Adipose tissue (tissue), 3 donors: ENCODE data around the gene FIGNL2. TPM values are rescaled to one million over a fixed set of nuclear protein-coding genes. Genes with fewer than 3 reads are reported as not detected.

ENCODE experiments used
- H3K27ac ChIP-seq: one replicate; pipeline ENCODE4 v1.5.1; 2013; ENCODE audit warnings: low read depth, low read length
- WGBS, 3 donors: extraction: QIAGEN DNeasy Blood & Tissue Kit; methylation state at CpG; one replicate each; pipeline ENCODE4 v1.1.7; 2013; 5-methylcytosine and 5-hydroxymethylcytosine counted together
- polyA plus RNA-seq, 3 donors: library from polyadenylated mRNA; stranded (reverse); fragments of 200-250 nt; gene quantifications; one replicate each; pipeline ENCODE4 v1.2.3, GENCODE V29; 2013
- donor health status: healthy with polysubstance abuse.
- donor health status: Bipolar disorder and iron deficiency.
- donor health status: healthy.

The FIGNL2 gene
- polyA plus RNA-seq, 3 donors = 0.12 to 0.30 (median 0.22) TPM

DNA sequence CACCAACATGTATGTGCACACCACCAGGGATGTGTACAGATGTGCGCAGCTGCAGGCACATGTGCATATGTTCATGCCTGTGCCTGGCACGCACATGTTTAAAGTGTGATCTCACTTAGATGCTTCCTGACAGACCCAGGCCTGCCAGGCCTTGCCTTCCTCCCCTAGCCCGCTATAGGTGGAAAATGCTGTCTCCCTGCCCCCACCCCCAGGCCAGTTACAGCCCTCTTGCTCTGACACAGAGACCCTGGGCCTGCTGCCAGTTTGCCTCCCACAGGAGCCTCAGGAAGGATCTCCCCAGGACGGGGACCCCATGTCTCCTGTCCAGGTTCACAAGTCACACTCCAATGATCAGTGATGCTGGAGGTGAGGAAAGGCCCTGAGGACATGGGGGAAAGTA, 21.6 kb downstream of the FIGNL2 start:
- no peak overlapping the region for H3K27ac ChIP-seq
- WGBS, 3 donors = 73 to 81% (median 75%) methylated on average over 4 of the region's 4 CpGs

DNA sequence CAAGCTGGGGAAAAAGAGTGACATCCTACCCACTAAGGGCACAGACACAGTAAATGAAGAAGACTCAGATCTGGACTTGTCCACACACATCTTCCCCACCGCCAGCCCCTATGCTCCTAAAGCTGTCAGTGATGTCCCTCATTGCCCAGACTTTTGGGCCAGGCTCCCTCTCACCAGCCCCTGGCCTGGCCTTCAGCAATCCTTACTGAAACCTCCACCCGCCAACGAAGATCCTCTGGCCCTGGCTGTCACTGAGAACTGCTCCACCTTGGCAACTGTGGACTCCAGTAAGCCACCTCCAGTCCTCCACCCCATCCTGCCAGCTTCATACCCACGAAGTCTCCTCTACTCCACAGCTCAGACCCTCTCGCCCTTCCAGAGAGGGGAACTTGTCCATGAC, 23.3 kb downstream of the FIGNL2 start:
- 80 to 91% (median 84%) methylated on average over 5 of the region's 5 CpGs for WGBS, 3 donors
- H3K27ac ChIP-seq = no peak overlapping the region

DNA sequence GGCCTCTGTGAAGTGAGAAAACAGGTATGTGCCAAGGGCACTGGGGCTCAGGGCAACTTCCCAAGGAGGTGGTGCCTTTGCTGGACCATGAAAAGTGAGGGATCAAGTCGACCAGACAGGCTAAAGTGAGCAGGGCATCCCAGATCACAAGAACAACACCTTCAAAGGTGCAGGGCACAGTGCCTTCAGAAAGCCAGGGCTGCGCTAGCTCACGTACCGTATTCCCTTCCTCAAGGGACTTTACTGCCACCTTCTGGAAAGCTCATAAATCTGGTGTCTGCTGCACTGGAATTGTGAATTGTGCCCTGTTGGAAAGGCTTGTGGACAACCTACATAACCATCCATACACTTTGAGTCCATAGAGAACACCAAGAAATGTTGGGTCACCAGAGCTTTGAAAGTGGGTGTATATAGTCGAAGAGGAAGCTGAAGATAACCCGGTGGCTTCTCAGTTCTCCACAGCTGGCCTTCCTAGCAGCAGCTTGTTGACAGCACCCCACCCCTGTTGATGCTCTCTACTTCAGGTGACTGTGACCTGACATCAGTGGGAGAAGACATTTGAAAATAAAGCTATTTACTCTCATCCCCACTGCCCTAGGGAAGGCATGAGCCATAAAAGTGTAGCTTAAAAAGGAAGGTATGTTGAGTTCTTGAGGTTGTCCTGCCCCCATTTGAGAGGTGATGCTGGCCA, 24.5 kb downstream of the FIGNL2 start:
- no peak overlapping the region for H3K27ac ChIP-seq
- WGBS, 3 donors = 15 to 30% (median 27%) methylated on average over 6 of the region's 6 CpGs

DNA sequence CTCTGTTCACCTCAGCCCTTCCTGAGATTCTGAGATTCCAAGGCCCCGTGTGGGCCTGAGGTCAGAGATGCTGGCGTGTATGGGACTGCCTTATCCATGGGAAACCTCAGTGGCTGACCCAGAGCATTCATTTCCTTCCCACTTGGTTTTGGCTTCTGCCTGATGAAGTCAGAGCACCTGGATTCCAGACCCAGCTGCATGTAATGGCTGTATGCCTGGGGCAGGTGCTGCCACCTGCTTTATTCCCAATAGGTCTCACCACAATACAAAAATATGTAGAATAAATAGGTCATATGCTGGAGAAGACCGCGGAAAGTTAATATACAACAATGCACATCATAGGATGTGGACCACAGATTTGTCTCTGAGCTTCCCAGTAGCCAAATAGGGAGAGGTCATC, 25.6 kb downstream of the FIGNL2 start:
- H3K27ac ChIP-seq = no peak overlapping the region
- WGBS, 3 donors = 47 to 97% (median 87%) methylated on average over 4 of the region's 4 CpGs

DNA sequence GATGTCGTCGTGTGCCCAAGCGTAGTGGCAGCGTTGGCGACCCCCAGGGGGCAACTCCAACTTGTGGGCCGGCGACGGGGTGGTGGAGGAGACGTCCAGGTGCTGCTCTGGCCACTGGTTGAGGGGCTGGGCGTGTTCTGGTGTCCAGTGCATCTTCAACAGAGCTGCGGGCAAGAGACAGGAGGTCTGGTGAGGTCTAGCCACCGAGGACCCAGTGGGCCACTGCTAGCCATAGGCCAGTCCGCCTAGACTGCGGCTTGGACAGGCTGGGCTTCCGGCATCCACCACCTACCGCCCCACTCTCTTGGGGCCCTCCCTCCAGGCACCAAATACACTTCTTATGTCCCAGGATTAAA, 26.3 kb downstream of the FIGNL2 start:
- H3K27ac ChIP-seq = no peak overlapping the region
- 93 to 94% (median 93%) methylated on average over 16 of the region's 16 CpGs for WGBS, 3 donors

DNA sequence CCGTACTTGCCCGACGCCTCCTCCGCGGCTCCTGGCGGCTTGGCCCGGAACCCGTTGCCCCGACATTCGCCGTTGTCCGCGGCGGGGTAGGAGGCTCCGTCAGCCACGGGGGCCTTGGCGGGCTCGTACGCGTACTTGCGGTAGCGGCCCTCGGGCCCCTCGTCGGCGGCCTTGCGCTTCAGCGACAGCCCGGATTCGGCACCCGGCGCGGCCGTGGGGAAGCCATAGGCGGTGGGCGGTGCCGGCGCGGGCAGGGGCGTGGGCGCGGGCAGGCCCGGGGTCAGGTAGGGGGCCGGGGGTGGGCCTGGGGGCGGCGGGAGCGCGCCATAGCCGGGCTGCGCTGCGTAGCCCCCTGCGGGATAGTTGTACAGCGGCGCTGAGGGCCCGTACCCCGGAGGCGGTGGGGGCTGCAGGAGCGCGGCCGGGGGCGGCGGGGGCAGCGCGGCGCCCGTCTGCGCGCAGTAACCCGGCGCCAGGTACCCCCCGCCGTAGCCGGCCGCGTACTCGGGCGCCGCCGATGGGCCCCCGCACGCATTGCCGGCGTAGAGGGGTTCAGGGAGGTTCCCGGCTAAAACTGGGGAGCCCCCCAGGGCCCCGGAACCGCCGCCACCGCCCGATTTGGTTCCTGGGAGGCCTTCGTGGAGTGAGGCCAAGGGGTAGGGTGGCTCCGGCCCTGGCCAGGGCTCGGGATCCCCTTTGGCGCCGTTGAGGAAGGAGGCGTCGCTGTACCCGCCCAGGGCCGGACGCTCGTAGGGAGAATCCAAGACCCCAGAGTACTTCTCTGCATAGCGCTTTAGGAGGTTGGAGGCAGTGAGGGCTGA, 26.9 kb downstream of the FIGNL2 start:
- H3K27ac ChIP-seq = no peak overlapping the region
- 45 to 61% (median 54%) methylated on average over 43 to 101 of the region's 101 CpGs for WGBS, 3 donors

DNA sequence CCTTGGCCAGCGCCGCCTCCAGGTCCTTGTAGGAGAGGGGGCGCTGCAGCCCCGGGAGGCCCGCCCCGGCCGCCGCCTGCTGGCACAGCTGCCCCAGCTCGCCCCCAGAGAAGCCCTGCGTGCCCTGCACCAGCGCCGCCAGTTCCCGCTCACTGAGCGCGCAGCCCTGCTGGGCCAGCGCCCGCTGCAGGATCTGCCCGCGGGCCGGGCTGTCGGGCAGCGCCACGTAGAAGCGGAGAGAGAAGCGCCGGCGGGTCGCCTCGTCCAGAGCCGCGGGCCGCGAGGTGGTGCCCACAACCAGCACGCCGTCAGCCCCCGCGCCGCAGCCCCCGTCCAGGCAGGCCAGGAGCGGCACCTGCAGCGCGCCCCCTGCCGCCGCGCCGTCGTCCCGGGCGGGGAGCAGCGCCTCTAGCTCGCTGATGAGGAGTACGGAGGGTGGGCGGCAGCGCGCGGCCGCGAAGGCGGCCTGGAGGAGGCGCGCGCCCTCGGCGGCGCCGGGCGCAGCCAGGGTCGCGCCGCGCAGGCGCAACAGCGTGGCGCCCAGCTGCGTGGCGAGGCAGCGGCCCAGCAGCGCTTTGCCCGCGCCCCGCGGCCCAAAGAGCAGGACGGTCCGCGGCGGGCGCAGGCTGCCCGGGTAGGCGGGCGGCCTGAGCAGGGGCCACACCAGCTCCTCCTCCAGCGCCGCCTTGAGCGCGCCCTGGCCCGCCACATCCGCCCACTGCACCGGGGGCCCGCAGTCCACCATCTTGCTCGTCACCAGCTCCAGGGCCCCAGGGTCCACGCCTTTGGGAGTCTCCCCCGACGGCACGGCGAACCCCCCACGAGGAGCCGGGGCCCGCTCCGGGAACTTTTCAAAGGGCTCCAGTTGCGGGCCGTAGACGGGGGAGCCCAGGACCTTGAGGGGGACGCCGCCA, 27.7 kb downstream of the FIGNL2 start:
- no peak overlapping the region for H3K27ac ChIP-seq
- WGBS, 3 donors = 19 to 53% (median 24%) methylated on average over 83 to 113 of the region's 113 CpGs

DNA sequence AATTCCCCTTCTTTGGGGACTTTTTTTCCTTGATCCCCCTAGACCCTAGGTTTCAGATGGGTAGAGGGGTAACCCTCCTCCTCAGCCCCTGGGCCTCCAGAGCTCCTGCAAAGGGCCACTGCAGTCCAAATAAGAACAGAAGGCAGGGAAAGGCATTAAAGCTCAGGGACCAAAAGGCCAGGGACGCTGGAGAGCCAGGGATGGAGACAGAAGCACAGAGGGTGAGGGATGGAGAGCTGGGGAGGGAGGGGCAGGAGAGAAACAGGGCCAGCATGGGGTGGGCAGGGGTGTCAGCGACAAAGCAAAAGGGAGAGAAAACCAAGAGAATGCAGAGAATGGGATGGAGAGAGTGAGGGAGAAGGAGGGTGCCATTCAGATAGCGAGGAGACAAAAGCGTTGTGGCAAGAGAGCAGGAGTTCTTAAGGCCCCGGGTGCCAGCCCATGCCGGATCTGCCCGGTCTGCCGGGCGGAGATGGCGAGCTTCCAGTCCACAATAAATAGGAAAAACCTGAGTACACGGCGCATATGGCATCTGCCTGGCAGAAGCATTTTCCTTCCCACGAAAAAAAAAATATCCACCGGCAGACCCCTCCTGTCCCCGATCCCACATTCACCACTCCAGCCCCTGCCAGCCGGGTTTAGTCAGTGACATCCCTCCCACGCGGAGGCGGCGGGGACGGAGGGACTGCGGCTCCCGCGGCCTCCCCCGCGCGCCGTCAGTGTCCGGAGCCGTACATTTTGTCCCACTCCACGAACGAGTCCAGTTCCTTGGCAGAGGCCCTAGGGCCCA, 28.6 kb downstream of the FIGNL2 start:
- 37 to 49% (median 48%) methylated on average over 30 to 32 of the region's 32 CpGs for WGBS, 3 donors
- H3K27ac ChIP-seq = no peak overlapping the region

DNA sequence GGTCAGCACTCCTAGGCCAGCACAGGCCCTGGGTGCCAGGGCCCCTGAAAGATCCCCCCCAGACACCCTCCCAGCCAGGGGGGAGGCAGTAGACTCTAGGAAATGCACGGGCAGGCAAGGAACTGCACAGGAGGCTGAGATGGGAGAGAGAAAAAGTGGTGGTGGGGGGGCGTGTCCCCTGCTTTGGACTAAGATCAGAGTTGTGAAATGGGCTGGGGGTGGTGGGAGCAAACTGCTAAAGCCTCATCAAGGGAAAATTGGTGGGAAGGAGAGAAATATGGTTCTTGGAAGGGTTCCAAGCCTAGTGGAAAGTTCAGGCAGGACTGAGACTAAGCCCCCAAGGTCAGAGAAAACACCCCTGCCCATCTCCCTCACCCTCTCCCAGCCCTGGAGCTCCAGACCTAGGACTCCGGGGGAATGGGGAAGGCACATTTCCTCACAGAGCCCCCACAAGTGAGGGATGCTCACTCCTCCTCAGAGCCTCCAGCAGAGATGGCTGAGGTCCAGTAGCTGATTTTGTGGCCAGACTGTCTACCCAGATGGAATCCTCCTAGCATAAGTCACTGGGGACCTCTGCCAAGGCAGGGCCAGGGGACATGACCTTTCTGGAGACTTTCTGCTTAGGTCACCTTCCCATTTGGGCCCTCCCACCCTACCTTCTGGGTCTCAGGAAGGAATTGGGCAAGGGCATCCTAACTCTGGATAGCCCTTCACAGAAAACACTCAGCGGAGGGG, 29.8 kb downstream of the FIGNL2 start:
- no peak overlapping the region for H3K27ac ChIP-seq
- 65 to 72% (median 67%) methylated on average over 4 of the region's 4 CpGs for WGBS, 3 donors

DNA sequence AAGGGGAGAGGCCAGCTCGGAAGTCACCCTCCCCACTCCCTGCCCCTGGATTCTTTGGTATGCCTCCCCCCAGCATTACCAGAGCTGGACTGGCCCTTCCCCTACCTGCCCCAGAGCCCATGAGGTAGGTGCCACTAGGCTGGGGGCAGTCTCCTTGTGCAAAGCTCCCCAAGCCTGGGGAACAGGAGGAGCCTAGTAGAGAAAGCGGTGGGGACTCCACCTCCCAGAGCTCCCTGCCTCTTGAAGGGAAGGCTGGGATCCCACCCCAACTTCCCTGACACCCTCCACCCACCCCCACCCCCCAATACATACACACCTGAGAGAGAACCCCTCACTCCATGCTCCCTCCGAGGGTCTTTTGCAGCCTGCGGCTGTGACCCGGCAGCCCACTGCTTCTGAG, 30.4 kb downstream of the FIGNL2 start:
- 79 to 93% (median 88%) methylated on average over 4 to 5 of the region's 5 CpGs for WGBS, 3 donors
- no peak overlapping the region for H3K27ac ChIP-seq

DNA sequence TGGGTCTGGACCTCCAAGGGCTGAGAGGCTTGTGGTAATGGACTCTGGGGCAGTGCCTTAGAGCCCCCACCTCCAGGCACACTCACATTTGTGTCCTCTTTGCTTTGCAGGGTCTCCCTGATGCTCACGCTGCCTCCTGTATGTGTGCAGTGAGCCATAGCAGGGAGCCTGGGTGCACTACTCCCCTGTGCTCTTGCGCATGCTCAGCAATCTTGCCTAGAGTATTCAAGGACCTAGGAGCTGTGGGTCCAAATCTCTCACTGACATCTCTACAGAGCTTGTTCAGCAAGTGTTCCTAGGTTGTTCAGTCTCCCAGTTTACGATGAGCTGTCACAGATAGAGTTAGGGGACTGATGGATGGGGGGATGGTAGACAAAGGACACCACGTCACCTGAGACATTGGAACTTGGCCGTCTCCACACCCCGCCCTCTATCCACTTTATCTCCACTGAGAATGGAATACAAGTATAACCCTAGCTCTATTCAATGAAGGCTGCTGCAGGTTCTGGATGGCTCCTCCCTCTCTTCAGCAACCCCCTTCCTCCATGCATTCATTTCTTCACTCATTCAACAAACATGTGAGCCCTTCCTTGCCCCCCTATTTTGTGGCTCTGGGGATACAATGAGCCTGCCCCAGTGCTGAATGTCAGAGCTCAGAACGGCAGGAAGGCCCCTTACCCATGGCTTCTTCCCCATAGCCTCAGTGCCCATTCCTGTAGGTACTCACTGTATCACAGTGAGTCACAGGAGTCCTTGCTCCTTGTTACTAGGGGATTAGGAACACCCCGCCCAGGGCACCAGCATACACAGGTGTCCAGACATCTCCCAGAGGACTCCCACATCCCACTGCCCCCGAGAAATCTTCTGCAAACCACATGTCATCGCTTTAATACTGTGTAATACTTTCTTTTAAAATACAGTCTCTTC, 31.2 kb downstream of the FIGNL2 start:
- WGBS, 3 donors = 78 to 92% (median 91%) methylated on average over 10 of the region's 10 CpGs
- H3K27ac ChIP-seq = no peak overlapping the region

DNA sequence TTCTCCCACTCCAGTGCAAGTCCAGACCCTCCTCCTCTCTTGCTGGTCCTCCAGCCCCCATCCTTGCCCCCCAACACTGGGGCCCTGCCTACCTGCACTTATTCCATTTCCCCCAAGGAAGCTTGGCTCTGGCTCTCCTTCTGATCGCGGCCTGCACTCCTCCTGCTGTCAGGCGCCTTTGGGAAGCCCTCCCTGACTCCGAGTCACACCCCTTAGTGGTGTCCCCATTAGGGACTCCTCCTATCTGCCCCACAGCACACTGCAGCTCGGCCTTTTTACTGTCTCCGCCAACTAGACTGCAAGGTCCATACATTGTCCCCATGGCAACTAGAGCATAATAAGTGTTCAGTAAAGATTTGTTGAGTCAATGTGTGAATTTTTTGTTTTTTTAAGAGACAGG, 32.9 kb downstream of the FIGNL2 start:
- H3K27ac ChIP-seq = no peak overlapping the region
- 88 to 93% (median 89%) methylated on average over 6 of the region's 6 CpGs for WGBS, 3 donors

DNA sequence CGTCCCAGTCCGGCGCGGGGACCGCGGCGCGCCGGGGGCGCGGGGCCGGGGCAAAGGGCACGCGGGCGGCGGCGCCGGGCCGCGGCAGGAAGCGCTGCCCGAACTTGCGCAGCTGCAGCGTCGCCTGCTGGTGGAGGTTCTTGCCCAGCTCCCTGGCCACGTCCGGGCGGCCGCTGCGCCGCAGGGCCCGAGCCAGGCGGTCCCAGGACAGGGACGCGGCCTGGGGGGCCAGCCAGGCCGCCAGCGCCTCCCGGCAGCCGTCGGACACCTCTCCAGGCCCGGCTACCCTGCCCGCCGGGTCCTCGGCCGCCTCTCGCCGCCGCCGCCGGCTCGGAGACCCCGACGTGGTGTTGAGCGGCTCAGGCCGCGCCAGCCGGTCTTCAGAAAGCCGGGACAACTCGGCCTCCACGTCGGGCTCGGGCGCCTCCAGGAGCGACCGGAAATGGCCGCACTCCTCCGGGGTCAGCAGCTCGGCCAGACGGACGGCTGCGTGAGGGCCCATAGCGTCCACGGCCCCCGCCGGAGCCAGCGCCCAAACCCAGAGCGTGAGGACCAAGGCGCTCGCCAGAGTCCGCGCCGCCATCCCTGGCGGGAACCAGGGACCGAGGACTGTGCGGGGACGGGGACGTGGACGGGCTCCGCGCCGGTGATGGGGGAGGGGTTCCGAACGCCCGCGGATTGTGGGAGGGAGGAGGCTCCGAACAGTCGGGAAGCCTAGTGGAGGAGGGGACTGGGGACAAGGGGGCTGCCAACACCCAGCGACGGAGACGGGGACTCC, 34.0 kb downstream of the FIGNL2 start:
- 3 to 5% (median 3%) methylated on average over 64 to 100 of the region's 100 CpGs for WGBS, 3 donors
- no peak overlapping the region for H3K27ac ChIP-seq

DNA sequence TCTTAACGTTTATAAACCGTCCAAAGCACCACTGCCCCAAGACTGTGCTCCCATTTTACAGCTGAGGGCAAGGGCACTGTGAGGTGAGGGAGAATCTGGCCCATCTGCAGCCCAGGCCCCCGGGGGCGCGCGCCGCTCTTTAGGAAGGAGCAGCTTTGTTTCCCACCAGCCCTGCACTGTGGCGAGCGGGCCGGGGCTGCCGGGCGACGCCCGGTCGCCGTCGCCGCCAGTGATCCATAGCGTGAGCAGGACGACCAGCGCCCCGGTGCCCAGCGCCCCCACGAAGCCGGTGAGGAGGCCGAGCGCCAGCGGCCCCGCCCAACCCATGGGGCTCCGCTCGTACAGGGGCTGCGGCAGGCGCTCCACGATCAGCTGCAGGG, 34.6 kb downstream of the FIGNL2 start:
- WGBS, 3 donors = 5 to 9% (median 9%) methylated on average over 31 to 34 of the region's 34 CpGs
- no peak overlapping the region for H3K27ac ChIP-seq

DNA sequence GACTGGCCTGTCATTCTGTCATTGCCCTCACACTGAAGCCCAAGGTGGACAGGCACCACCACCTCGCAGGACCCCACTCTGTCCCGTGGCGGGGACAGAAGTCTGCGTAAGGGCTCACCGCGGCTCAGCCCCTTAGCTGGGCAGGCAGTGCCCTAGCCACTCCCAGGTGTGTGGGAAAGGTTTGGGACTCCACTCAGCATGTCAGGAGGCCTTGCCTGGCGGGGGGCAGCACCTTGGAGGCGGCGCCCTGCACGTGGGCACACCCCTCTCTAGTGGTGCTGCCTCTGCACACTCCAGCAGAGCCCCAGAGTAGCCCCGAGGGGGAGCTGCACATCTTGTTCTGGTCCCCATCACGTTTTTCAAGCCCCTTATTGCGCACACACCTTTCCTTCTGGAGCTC, 35.6 kb downstream of the FIGNL2 start:
- 81 to 92% (median 85%) methylated on average over 13 of the region's 13 CpGs for WGBS, 3 donors
- no peak overlapping the region for H3K27ac ChIP-seq
